Esophagus squamous epithelium (tissue), 5 donors: Measurements from ENCODE around the gene SLC4A9. TPM values are rescaled to one million over a fixed set of nuclear protein-coding genes. Genes with fewer than 3 reads are reported as not detected.
"Not testable (repeated sequence)": the region's sequence is repeated elsewhere in the genome, so short reads cannot be mapped to it uniquely, and the experiment has no call there.

ENCODE experiments used
- DNase-seq: peaks from one replicate; lab custom pipeline; 2025; lab: John Stamatoyannopoulos, UW
- H3K27ac ChIP-seq, 4 donors: fragments of 200-600 bp; sonication (generic); one replicate each; pipeline ENCODE4 v1.5.1; 2016 to 2019; ENCODE audit warnings: mild to moderate bottlenecking in 1 of 4
- H3K27me3 ChIP-seq, 4 donors: fragments of 200-600 bp; sonication (generic); 1 replicate in 3 of 4; 2 replicates in 1 of 4; pipeline versions ENCODE4 v1.5.1 to v1.6.0; 2017 to 2021; ENCODE audit warnings: antibody characterized with exemption in 1 of 4
- H3K36me3 ChIP-seq, 3 donors: fragments of 200-600 bp; sonication (generic); one replicate each; pipeline ENCODE4 v1.5.1; 2016 to 2019
- H3K4me1 ChIP-seq, 3 donors: fragments of 200-600 bp; sonication (generic); one replicate each; pipeline ENCODE4 v1.5.1; 2017 to 2019
- H3K4me3 ChIP-seq, 4 donors: fragments of 200-600 bp; sonication (generic); 1 replicate in 3 of 4; 2 replicates in 1 of 4; pipeline ENCODE4 v1.5.1; 2016 to 2019; ENCODE audit warnings: mild to moderate bottlenecking in 2 of 4, moderate library complexity in 1 of 4
- H3K9me3 ChIP-seq, 3 donors: fragments of 200-600 bp; sonication (generic); one replicate each; pipeline ENCODE4 v1.5.1; 2016 to 2019
- CTCF ChIP-seq, 6 experiments: fragments of 450-650 bp in 4 of 6; fragments of 200-600 bp in 2 of 6; sonication (generic) in 2 of 6; IDR thresholded peaks; one replicate each; pipeline ENCODE4 v1.5.1; 2016 to 2019; ENCODE audit warnings: antibody characterized with exemption in 6 of 6, mild to moderate bottlenecking in 4 of 6, moderate library complexity in 4 of 6
- POLR2A ChIP-seq, 4 donors: fragments of 450-650 bp; IDR thresholded peaks; one replicate each; pipeline ENCODE4 v1.6.1; 2017; ENCODE audit warnings: antibody characterized with exemption in 4 of 4, mild to moderate bottlenecking in 4 of 4, moderate library complexity in 3 of 4
- WGBS, 2 donors: methylation state at CpG; one replicate each; pipeline ENCODE4 v1.1.5; 2018; 5-methylcytosine and 5-hydroxymethylcytosine counted together
- intact Hi-C: fragments of 100-400 bp; cut with DNase I; formaldehyde crosslinking; loops from one replicate; pipeline ENCODE4 v1.15.0; 2022
- total RNA-seq, 4 donors: library from RNA; depleted of rRNA; stranded (reverse); fragments of >200 nt; gene quantifications; one replicate each; pipeline ENCODE4 v1.1.0, GENCODE V29; 2016
- donor health status: DM: yes; HTN: yes; CAD: no.

The SLC4A9 gene
- total RNA-seq, 4 donors from 2014 or later = 0.04 to 1.2 TPM; not detected in 2

DNA sequence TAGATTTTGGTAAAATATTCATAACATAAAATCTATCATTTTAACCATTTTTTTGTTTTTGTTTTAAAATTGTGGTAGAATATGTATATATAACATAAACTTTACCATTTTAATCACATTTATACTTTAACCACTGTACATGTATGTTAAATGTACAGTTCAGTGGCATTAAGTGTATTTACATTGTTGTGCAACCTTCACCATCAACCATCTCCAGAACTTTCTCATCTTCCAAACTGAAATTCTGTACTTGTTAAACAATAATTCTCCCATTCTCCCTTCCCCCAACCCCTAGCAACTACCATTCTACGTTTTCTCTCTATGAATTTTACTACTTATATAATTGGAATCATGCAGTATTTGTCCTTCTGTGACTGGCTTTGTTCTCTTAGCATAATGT, 53.2 kb downstream of the SLC4A9 start:
- H3K27me3 ChIP-seq = no peaks in the 10 kb centered on the region
- WGBS, 2 donors = 45 to 63% methylated on average over 1 of the region's 1 CpG
- intact Hi-C loops = no loop called here
- TF ChIP-seq POLR2A (IDR thresholded peaks at IDR 0.05) (no peak), CTCF (IDR thresholded peaks at IDR 0.05) (no peak)
- H3K36me3 ChIP-seq = peaks cover 0 to 25% (median 0%) of the 10 kb centered on the region in 3 donors
- peaks cover 0 to 34% (median 14%) of the 10 kb centered on the region in 3 donors for H3K4me1 ChIP-seq
- no peaks in the 10 kb centered on the region for H3K9me3 ChIP-seq
- no peak overlapping the region for H3K4me3 ChIP-seq
- no peak overlapping the region for H3K27ac ChIP-seq
- no peak for DNase-seq

DNA sequence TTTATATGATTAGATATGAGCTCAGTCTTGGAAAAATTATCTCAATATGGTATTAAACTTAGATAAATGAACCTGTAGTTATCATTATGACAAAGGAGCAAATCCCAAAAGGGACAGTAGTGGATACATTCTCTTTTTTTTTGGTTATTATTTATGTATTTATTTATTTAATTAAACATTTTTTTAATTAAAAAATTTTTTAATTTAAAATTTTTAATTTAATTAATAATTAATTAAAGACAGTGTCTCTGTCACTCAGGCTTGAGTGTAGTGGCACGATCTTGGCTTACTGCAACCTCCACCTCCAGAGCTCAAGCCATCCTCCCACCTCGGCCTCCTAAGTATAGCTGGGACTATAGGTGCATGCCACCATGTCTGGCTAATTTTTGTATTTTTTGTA, 57.2 kb downstream of the SLC4A9 start:
- Histone ChIP-seq H3K27ac (no peak overlapping the region), H3K4me1 (peaks cover 0 to 17% (median 8%) of the 10 kb centered on the region in 3 donors), H3K4me3 (no peak overlapping the region), H3K27me3 (no peaks in the 10 kb centered on the region), H3K36me3 (peaks cover 0 to 17% (median 0%) of the 10 kb centered on the region in 3 donors), H3K9me3 (no peaks in the 10 kb centered on the region)
- WGBS, 2 donors = 90 to 94% methylated on average over 2 of the region's 2 CpGs
- intact Hi-C loops = no loop called here
- TF ChIP-seq POLR2A (IDR thresholded peaks at IDR 0.05) (no peak), CTCF (IDR thresholded peaks at IDR 0.05) (no peak)
- DNase-seq = no peak

GRCh38 chr5:140418862-140419520, 59.0 kb downstream of the SLC4A9 start:
- peaks cover 0 to 30% (median 4%) of the 10 kb centered on the region in 3 donors for H3K4me1 ChIP-seq
- WGBS, 2 donors = 95 to 100% methylated on average over 1 of the region's 1 CpG
- peaks cover 0 to 16% (median 0%) of the 10 kb centered on the region in 3 donors for H3K36me3 ChIP-seq
- TF ChIP-seq CTCF (IDR thresholded peaks at IDR 0.05) = no peak
- no peak for TF ChIP-seq POLR2A (IDR thresholded peaks at IDR 0.05)
- no peak for DNase-seq
- no peak overlapping the region for H3K4me3 ChIP-seq
- no peaks in the 10 kb centered on the region for H3K27me3 ChIP-seq
- intact Hi-C loops = no loop called here
- H3K9me3 ChIP-seq = no peaks in the 10 kb centered on the region
- no peak overlapping the region for H3K27ac ChIP-seq

- Histone ChIP-seq H3K27me3 (no peaks in the 10 kb centered on the region), H3K4me1 (peaks cover 0 to 30% (median 4%) of the 10 kb centered on the region in 3 donors), H3K27ac (no peak overlapping the region), H3K36me3 (peaks cover 0 to 8% (median 0%) of the 10 kb centered on the region in 3 donors), H3K4me3 (no peak overlapping the region), H3K9me3 (no peaks in the 10 kb centered on the region)
- no peak for TF ChIP-seq POLR2A (IDR thresholded peaks at IDR 0.05)
- no peak for TF ChIP-seq CTCF (IDR thresholded peaks at IDR 0.05)
- intact Hi-C loops = no loop called here
- 87 to 89% methylated on average over 4 of the region's 4 CpGs for WGBS, 2 donors
- DNase-seq = no peak
These were observed 60.2 kb downstream of the SLC4A9 start for GRCh38 chr5:140420226-140420570.

DNA sequence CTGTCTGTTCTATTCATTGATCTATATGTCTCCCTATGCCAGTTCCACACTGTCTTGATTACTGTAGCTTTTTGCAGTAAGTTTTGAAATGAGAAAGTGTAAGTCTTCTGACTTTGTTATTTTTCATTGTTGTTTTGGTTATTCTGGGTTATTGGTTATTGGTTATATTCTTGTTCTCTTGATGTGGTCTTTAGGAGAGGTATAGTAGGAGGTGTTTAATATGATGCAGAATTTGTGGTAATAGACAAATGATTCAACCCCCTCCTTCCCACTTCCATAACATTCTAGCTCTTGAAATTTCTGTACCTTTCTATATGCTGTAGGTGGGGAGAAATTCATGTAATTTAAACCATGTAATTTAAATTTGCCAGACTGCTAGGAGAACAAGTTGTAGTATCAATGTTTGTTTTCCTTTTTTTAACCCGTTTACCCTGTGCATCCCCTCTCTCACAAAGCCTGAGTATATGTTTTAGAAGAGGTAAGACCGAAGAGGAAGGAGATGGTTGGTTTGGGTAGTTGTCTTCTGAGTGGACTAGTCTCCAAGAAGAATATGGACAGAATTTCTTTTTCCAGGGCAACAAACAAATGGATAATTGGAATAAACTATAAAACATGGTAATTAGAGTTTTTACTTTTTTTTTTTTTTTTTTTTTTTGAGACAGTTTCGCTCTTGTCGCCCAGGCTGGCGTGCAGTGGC, 60.8 kb downstream of the SLC4A9 start:
- Histone ChIP-seq H3K4me3 (no peak overlapping the region), H3K27ac (no peak overlapping the region), H3K9me3 (no peaks in the 10 kb centered on the region), H3K27me3 (no peaks in the 10 kb centered on the region), H3K36me3 (peaks cover 0 to 5% (median 0%) of the 10 kb centered on the region in 3 donors), H3K4me1 (peaks cover 0 to 36% (median 4%) of the 10 kb centered on the region in 3 donors)
- DNase-seq = no peak
- TF ChIP-seq POLR2A (IDR thresholded peaks at IDR 0.05) = no peak
- no peak for TF ChIP-seq CTCF (IDR thresholded peaks at IDR 0.05)
- intact Hi-C loops = no loop called here
- WGBS, 2 donors = 84 to 89% methylated on average over 5 of the region's 5 CpGs

GRCh38 chr5:140421375-140421774, 61.4 kb downstream of the SLC4A9 start:
- not testable (repeated sequence) for H3K27ac ChIP-seq

More at GRCh38 chr5:140421375-140421774, 61.4 kb downstream of the SLC4A9 start:
- H3K9me3 ChIP-seq, H3K27me3 ChIP-seq, intact Hi-C loops, H3K4me3 ChIP-seq, DNase-seq, H3K36me3 ChIP-seq: not testable (repeated sequence)
- peaks cover 0 to 41% (median 4%) of the 10 kb centered on the region in 3 donors for H3K4me1 ChIP-seq
- 80 to 82% methylated on average over 7 of the region's 7 CpGs for WGBS, 2 donors
